IMR-90 (cell line): ENCODE results near the gene RECK. TPM values are rescaled to one million over a fixed set of nuclear protein-coding genes. Genes with fewer than 3 reads are reported as not detected.
A peak's percentile ranks its signal among the peaks of the same experiment; 100 is the strongest.

Experiments used
- ATAC-seq: fragments of 200-7000 bp; cut with Tn5 transposase; 2 replicates; pipeline ENCODE4 v1.9.1; 2020; ENCODE audit warnings: low read depth, mild to moderate bottlenecking, moderate library complexity
- BruUV-seq: library from RNA; stranded (reverse); fragments of 400-500 nt; replicated peaks from 2 replicates; lab custom pipeline; 2021; lab: Mats Ljungman, UMichigan
- CTCF ChIA-PET: fragments of 300-600 bp; formaldehyde crosslinking; extraction: SDS; loops from one replicate; lab custom pipeline; 2021; ENCODE audit warnings: antibody characterized with exemption; lab: Yijun Ruan, JAX
- POLR2A ChIA-PET: fragments of 300-600 bp; sonication (Branson Sonifier 250); formaldehyde crosslinking; loops from one replicate; lab custom pipeline; 2022; ENCODE audit warnings: antibody characterized with exemption; ENCODE audit not compliant: unreplicated experiment; lab: Charles Lee
- DNase-seq: peaks from one replicate; pipeline ENCODE4 v3.0.0; 2013
- H2AFZ ChIP-seq: replicated peaks from 2 replicates; pipeline ENCODE3; 2013; ENCODE audit warnings: low read length, mild to moderate bottlenecking; ENCODE audit not compliant: poor library complexity
- H2AK5ac ChIP-seq: 2 replicates; pipeline ENCODE4 v1.6.1; 2013; ENCODE audit warnings: low read depth, low read length, inconsistent platforms
- H2AK9ac ChIP-seq: replicated peaks from 2 replicates; pipeline ENCODE3; 2013; ENCODE audit warnings: mild to moderate bottlenecking, low read depth, low read length, moderate library complexity; ENCODE audit not compliant: poor library complexity
- H2BK120ac ChIP-seq: 2 replicates; pipeline ENCODE4 v1.6.1; 2013; ENCODE audit warnings: low read depth, low read length, inconsistent platforms
- H2BK15ac ChIP-seq: 3 replicates; pipeline ENCODE4 v1.6.1; 2013; ENCODE audit warnings: low read depth, low read length, inconsistent platforms
- H2BK20ac ChIP-seq: 2 replicates; pipeline ENCODE4 v1.6.1; 2013; ENCODE audit warnings: low read depth, mild to moderate bottlenecking, inconsistent platforms, low read length, moderate library complexity
- H2BK5ac ChIP-seq: 2 replicates; pipeline ENCODE4 v1.6.1; 2013; ENCODE audit warnings: mild to moderate bottlenecking, low read depth, low read length, inconsistent platforms; ENCODE audit not compliant: poor library complexity, severe bottlenecking
- H3K14ac ChIP-seq: replicated peaks from 2 replicates; pipeline ENCODE4 v1.6.1; 2013; ENCODE audit warnings: low read depth, low read length, inconsistent platforms
- H3K18ac ChIP-seq: 2 replicates; pipeline ENCODE4 v1.6.1; 2013; ENCODE audit warnings: low read depth, low read length, control low read depth
- H3K23ac ChIP-seq: 2 replicates; pipeline ENCODE4 v1.6.1; 2013; ENCODE audit warnings: low read depth, low read length, inconsistent platforms
- H3K27ac ChIP-seq: 2 replicates; pipeline ENCODE4 v1.5.1; 2013; ENCODE audit warnings: mild to moderate bottlenecking, control low read depth, low read length; ENCODE audit not compliant: insufficient read depth
- H3K27me3 ChIP-seq: 2 replicates; pipeline ENCODE4 v1.6.1; 2013; ENCODE audit warnings: low read length; ENCODE audit not compliant: control insufficient read depth, insufficient read depth
- H3K36me3 ChIP-seq: 2 replicates; pipeline ENCODE4 v1.6.1; 2013; ENCODE audit warnings: low read length, mixed read lengths; ENCODE audit not compliant: control insufficient read depth, insufficient read depth
- H3K4ac ChIP-seq: 2 replicates; pipeline ENCODE4 v1.6.1; 2013; ENCODE audit warnings: low read depth, low read length, inconsistent platforms
- H3K4me1 ChIP-seq: 2 replicates; pipeline ENCODE4 v1.6.1; 2013; ENCODE audit warnings: low read length, mixed read lengths; ENCODE audit not compliant: control insufficient read depth, insufficient read depth
- H3K4me2 ChIP-seq: 2 replicates; pipeline ENCODE4 v1.6.1; 2013; ENCODE audit warnings: low read depth, mild to moderate bottlenecking, control low read depth, low read length, moderate library complexity
- H3K4me3 ChIP-seq: 2 replicates; pipeline ENCODE4 v1.5.1; 2013; ENCODE audit warnings: low read depth, mild to moderate bottlenecking, control low read depth, low read length, moderate library complexity; ENCODE audit not compliant: insufficient read depth
- H3K56ac ChIP-seq: 2 replicates; pipeline ENCODE4 v1.6.1; 2013; ENCODE audit warnings: low read length, inconsistent platforms; ENCODE audit not compliant: insufficient read depth; ENCODE audit errors: extremely low read depth
- H3K79me1 ChIP-seq, 2 experiments: 2 replicates each; pipeline ENCODE4 v1.6.1; 2013; ENCODE audit warnings: low read length in 2 of 2, inconsistent platforms in 1 of 2, low read depth in 1 of 2
- H3K9ac ChIP-seq: 2 replicates; pipeline ENCODE4 v1.6.1; 2013; ENCODE audit warnings: low read depth, low read length, control low read depth
- H3K9me1 ChIP-seq: 2 replicates; pipeline ENCODE4 v1.6.1; 2013; ENCODE audit warnings: low read length, inconsistent platforms; ENCODE audit not compliant: insufficient read depth
- H3K9me3 ChIP-seq: 2 replicates; pipeline ENCODE4 v1.6.1; 2013; ENCODE audit warnings: low read length; ENCODE audit not compliant: control insufficient read depth, insufficient read depth
- H4K20me1 ChIP-seq: 2 replicates; pipeline ENCODE4 v1.6.1; 2013; ENCODE audit warnings: low read length, inconsistent platforms; ENCODE audit not compliant: insufficient read depth
- H4K5ac ChIP-seq: 2 replicates; pipeline ENCODE4 v1.6.1; 2013; ENCODE audit warnings: mild to moderate bottlenecking, low read depth, low read length, control low read depth
- H4K8ac ChIP-seq, 2 experiments: 2 replicates each; pipeline ENCODE4 v1.6.1; 2013; ENCODE audit warnings: low read depth in 2 of 2, low read length in 2 of 2, control low read depth in 1 of 2, inconsistent platforms in 1 of 2
- H4K91ac ChIP-seq: 2 replicates; pipeline ENCODE4 v1.6.1; 2013; ENCODE audit warnings: low read depth, low read length, inconsistent platforms; ENCODE audit not compliant: insufficient read depth
- CTCF ChIP-seq: conservative IDR thresholded peaks from 2 replicates; pipeline ENCODE4 v1.5.1; 2012; ENCODE audit warnings: mild to moderate bottlenecking, low read depth, low read length, improper control_type of control experiment
- FOS ChIP-seq: fragments of 150-350 bp; IDR thresholded peaks from 2 replicates; pipeline ENCODE4 v1.6.1; 2016; ENCODE audit warnings: low read depth, low read length
- MAZ ChIP-seq: IDR thresholded peaks from 2 replicates; pipeline ENCODE4 v1.6.1; 2012; ENCODE audit warnings: low read depth, mild to moderate bottlenecking, low read length, improper control_type of control experiment, moderate library complexity, borderline replicate concordance
- POLR2A ChIP-seq: IDR thresholded peaks from 2 replicates; pipeline ENCODE4 v1.6.1; 2012; ENCODE audit warnings: mild to moderate bottlenecking, low read depth, low read length
- RAD21 ChIP-seq: IDR thresholded peaks from 2 replicates; pipeline ENCODE4 v1.6.1; 2012; ENCODE audit warnings: low read length, improper control_type of control experiment
- RCOR1 ChIP-seq: IDR thresholded peaks from 2 replicates; pipeline ENCODE4 v1.6.1; 2012; ENCODE audit warnings: mild to moderate bottlenecking, low read length, improper control_type of control experiment; ENCODE audit not compliant: insufficient replicate concordance
- SMC3 ChIP-seq: fragments of 150-350 bp; IDR thresholded peaks from 2 replicates; pipeline ENCODE4 v1.6.1; 2016; ENCODE audit warnings: low read depth, mild to moderate bottlenecking, antibody characterized with exemption, low read length, moderate library complexity
- WGBS, 2 experiments: methylation state at CpG; one replicate each; pipeline versions ENCODE4 v1.1.5 to v1.1.7; 2013; ENCODE audit warnings: missing lambda C conversion rate in 2 of 2; ENCODE audit not compliant: insufficient read length in 1 of 2; ENCODE audit errors: extremely low coverage in 2 of 2; 5-methylcytosine and 5-hydroxymethylcytosine counted together
- dilution Hi-C: fragments of 300-500 bp; cut with HindIII; formaldehyde crosslinking; loops from one replicate; pipeline ENCODE4 v1.14.3; 2018; ENCODE audit warnings: low sequenced_read_pairs; ENCODE audit not compliant: unreplicated experiment
- in situ Hi-C: fragments of 300-500 bp; cut with MboI; formaldehyde crosslinking; loops from 3 replicates; pipeline ENCODE4 v1.14.3; 2019; ENCODE audit warnings: low sequenced_read_pairs, inconsistent platforms, mixed read lengths
- intact Hi-C: fragments of 100-400 bp; cut with micrococcal nuclease; formaldehyde crosslinking; loops from 2 replicates; pipeline ENCODE4 v1.10.0; 2022
- polyA plus RNA-seq, 3 experiments: library from polyadenylated mRNA; depleted of rRNA; stranded (reverse); fragments of >200 nt; gene quantifications; 2 replicates each; pipeline ENCODE4 v1.2.3, GENCODE V29; 2012; ENCODE audit warnings: low replicate concordance in 1 of 3
- total RNA-seq: library from RNA; depleted of rRNA; stranded (reverse); fragments of >200 nt; gene quantifications from 2 replicates; pipeline ENCODE4 v1.2.3, GENCODE V29; 2012

The RECK gene
- total and polyA plus RNA-seq, 2 of the 4 experiments (the other 2 are of a cell fraction) = 23.5 to 44.0 TPM

DNA sequence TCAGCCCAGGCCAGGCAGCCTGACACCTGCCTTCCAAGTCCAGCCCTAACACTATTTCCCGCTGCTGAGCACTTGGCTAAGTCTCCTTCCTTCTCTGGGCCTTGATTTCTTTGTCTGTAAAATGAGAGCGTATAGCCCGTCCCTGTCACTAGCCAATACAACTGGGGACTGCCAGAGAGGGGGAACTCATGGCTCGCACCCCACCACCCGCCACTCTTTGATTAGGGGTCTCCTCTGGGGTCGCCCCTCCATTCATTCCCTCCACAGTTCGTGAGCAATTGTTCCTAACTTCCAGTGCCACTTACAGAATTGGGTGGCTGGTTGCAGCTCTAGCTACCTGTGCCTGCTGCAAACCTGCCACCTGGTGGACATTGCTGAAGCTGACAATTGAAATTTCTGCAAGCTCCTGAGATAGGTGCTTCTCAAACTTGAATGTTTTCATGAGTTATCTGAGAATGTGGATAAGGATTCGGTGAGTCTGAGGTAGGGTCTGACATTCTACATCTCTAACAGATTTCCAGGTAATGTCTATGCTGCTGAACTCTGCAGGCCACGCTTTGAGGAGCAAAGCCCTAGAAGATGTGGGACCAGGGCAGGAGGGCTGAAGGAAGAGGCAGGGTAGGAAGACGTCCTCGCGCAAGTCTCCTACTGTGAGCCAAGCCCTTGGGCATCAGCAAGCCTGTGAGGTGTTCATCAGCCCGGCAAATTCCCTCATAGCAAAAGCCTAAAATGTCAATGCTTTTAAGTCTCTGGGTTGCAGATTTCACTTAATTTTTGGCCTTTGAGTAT lies 13.3 kb upstream of the RECK start:
- Histone ChIP-seq H3K14ac (peak overlapping the region; percentile 10), H2BK5ac (no peak overlapping the region), H3K9ac (no peak overlapping the region), H2AK5ac (peak overlapping the region; percentile 90), H2BK120ac (peak overlapping the region; percentile 93), H3K4me1 (peaks cover 16% of the 10 kb centered on the region), H4K91ac (peak overlapping the region; percentile 71), H3K4me3 (no peak overlapping the region), H3K27me3 (no peaks in the 10 kb centered on the region), H3K9me3 (no peaks in the 10 kb centered on the region), H2AK9ac (no peak overlapping the region), H3K56ac (0 out of 2 replicates have a peak overlapping the region, but pooled peaks have one; percentile 19), H3K4ac (peak overlapping the region; percentile 66), H3K9me1 (peaks cover 6% of the 10 kb centered on the region), H2BK20ac (peak overlapping the region; percentile 88), H4K20me1 (no peaks in the 10 kb centered on the region), H2BK15ac (peak overlapping the region; percentile 82; the same call in 1 of the 3 replicates), H4K5ac (peak overlapping the region; percentile 50), H3K4me2 (no peak overlapping the region), H2AFZ (peak overlapping the region; percentile 72), H3K27ac (no peak overlapping the region), H3K36me3 (no peaks in the 10 kb centered on the region), H3K23ac (no peak overlapping the region), H4K8ac (peak overlapping the region in 1 of 2 experiments; percentile 77; a peak in 2 of 4 replicates), H3K79me1 (no peaks in the 10 kb centered on the region; a peak in 1 of 4 replicates), H3K18ac (peak overlapping the region; percentile 51)
- dilution Hi-C loops = no loop called here
- intact Hi-C loops = loop anchor here (1.0 to 10.0 kb wide), 3 partner anchors 68 to 199 kb away; partner anchors contain the start of genes FAM221B and TMEM8B
- TF ChIP-seq POLR2A (no peak), SMC3 (peak; percentile 94), RAD21 (peak; percentile 90), CTCF (peak; percentile 79), MAZ (no peak), FOS (no peak), RCOR1 (no peak)
- peak; percentile 78 for DNase-seq
- BruUV-seq = no TSS peak
- in situ Hi-C loops = no loop called here
- WGBS, 2 experiments = 55% methylated on average over 5 of the region's 13 CpGs; no CpG with 5 or more reads in 1 of the 2 experiments
- peak; percentile 65 for ATAC-seq
- POLR2A ChIA-PET = no interaction called here
- CTCF ChIA-PET = interaction anchor here (0.6 to 1.6 kb wide), 12 partner anchors 13 to 120 kb away, joined by 3 to 11 read pairs (median 3); partner anchors contain the start of gene RECK
